Calu3 (cell line): Measurements from ENCODE around the gene NXN. TPM values are rescaled to one million over a fixed set of nuclear protein-coding genes. Genes with fewer than 3 reads are reported as not detected.

Experiments
- Bru-seq: library from RNA; stranded (reverse); fragments of 400-500 nt; gene quantifications from one replicate; lab custom pipeline; 2021; lab: Mats Ljungman, UMichigan
- BruChase-seq, 2 experiments: library from RNA; stranded (reverse); fragments of 400-500 nt; gene quantifications; one replicate each; lab custom pipeline; 2021; lab: Mats Ljungman, UMichigan
- BruUV-seq: library from RNA; stranded (reverse); fragments of 400-500 nt; replicated peaks from 2 replicates; lab custom pipeline; 2021; lab: Mats Ljungman, UMichigan
- CTCF ChIA-PET: fragments of 300-600 bp; sonication (Branson Sonifier 250); formaldehyde crosslinking; loops from one replicate; lab custom pipeline; 2022; ENCODE audit warnings: antibody characterized with exemption; lab: Charles Lee
- DNase-seq: peaks from one replicate; pipeline ENCODE4 v3.0.0; 2022
- H3K27ac Mint-ChIP-seq: one replicate; pipeline ENCODE4 v1.8.0; 2022; ENCODE audit warnings: mixed read lengths; ENCODE audit not compliant: unreplicated experiment
- H3K27me3 Mint-ChIP-seq: one replicate; pipeline ENCODE4 v1.8.0; 2022; ENCODE audit warnings: mixed read lengths; ENCODE audit not compliant: unreplicated experiment
- H3K36me3 Mint-ChIP-seq: one replicate; pipeline ENCODE4 v1.8.0; 2022; ENCODE audit warnings: mild to moderate bottlenecking, moderate library complexity, mixed read lengths; ENCODE audit not compliant: insufficient read depth, unreplicated experiment
- H3K4me1 Mint-ChIP-seq: one replicate; pipeline ENCODE4 v1.8.0; 2022; ENCODE audit warnings: mild to moderate bottlenecking, low read depth, mixed read lengths; ENCODE audit not compliant: unreplicated experiment
- H3K4me3 Mint-ChIP-seq: one replicate; pipeline ENCODE4 v1.8.0; 2022; ENCODE audit warnings: mild to moderate bottlenecking, low read depth, moderate library complexity, mixed read lengths; ENCODE audit not compliant: unreplicated experiment
- H3K9me3 Mint-ChIP-seq: one replicate; pipeline ENCODE4 v1.8.0; 2022; ENCODE audit warnings: low read depth, mixed read lengths; ENCODE audit not compliant: unreplicated experiment
- intact Hi-C: fragments of 100-400 bp; cut with micrococcal nuclease; formaldehyde crosslinking; loops from one replicate; pipeline ENCODE4 v1.10.0; 2022; ENCODE audit not compliant: unreplicated experiment
- long read RNA-seq: library from polyadenylated mRNA; stranded (forward); transcript quantifications from one replicate; pipeline ENCODE4 v2.0.0, GENCODE V29; 2022
- total RNA-seq: library from RNA; stranded (reverse); gene quantifications from 2 replicates; pipeline ENCODE4 v1.2.3, GENCODE V29; 2022
- TF ChIP-seq, protein P1 (sequence below): fragments of 200-600 bp; IDR thresholded peaks from one replicate; pipeline ENCODE4 v1.8.0; 2022; ENCODE audit warnings: antibody characterized with exemption; ENCODE audit not compliant: unreplicated experiment

Gene NXN
- total RNA-seq: 1.8 and 2.3 TPM in 2 replicates
- percentile 25 among the genes with signal in this experiment for Bru-seq, nascent RNA
- BruChase-seq, experiment 1, labeled RNA remaining after a 6-hour chase: percentile 30 among the genes with signal in this experiment
- percentile 28 among the genes with signal in this experiment for BruChase-seq, experiment 2, labeled RNA remaining after a 2-hour chase
- long read RNA-seq: 0 reads

DNA sequence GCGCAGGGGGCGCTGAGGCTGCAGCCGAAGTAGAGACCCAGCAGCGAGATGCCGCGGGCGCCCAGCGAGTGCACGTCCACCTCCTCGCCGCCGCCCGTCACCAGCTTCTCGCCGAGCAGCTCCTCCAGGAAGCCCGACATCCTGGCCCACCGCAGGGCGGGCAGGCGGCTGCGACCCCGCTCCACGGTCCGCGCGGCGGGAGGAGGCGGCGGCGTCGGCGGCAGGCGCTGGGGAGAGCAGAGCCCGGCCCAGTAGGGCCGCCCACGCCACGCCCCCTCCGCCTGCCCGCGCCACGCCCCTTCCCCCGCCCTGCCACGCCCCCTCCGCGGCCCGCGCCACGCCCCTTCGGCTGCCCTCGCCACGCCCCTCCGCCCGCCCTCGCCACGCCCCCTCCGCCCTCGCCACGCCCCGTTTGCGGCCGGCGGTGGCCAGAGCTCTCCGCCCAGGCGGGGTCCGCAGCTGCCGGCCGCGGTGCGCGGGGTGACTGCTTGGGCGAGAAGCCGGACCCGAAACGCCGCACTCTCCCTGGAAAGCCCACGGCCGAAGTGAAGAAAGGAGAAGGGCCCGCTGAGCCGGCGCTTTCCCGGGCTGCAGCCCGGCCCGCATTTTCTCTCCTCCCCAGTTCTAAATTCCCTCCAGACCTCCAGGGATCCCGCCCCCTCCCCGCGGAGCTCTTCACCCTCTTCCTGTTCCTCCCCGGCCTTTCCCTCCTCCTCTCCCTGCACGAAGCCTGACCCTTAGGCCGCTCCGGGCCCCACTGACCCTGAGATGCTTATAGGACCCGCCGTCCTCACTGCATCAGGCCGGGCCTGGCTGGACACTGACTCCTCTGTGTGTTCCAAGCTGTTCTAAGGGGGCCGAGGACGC is at the start of gene NXN:
NXN (minus strand) TSS at position 238 of the 867 bp plus-strand sequence.
- TF ChIP-seq, protein P1, sequence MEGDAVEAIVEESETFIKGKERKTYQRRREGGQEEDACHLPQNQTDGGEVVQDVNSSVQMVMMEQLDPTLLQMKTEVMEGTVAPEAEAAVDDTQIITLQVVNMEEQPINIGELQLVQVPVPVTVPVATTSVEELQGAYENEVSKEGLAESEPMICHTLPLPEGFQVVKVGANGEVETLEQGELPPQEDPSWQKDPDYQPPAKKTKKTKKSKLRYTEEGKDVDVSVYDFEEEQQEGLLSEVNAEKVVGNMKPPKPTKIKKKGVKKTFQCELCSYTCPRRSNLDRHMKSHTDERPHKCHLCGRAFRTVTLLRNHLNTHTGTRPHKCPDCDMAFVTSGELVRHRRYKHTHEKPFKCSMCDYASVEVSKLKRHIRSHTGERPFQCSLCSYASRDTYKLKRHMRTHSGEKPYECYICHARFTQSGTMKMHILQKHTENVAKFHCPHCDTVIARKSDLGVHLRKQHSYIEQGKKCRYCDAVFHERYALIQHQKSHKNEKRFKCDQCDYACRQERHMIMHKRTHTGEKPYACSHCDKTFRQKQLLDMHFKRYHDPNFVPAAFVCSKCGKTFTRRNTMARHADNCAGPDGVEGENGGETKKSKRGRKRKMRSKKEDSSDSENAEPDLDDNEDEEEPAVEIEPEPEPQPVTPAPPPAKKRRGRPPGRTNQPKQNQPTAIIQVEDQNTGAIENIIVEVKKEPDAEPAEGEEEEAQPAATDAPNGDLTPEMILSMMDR: no peak
- BruUV-seq: no TSS peak
- peak; percentile 82 for DNase-seq
- no peak within 1 kb of the TSS for H3K27ac Mint-ChIP-seq
- CTCF ChIA-PET: interaction anchor here (0.6 to 1.1 kb wide), 6 partner anchors 17 to 185 kb away, joined by 3 to 4 read pairs (median 3); partner anchors contain the start of gene TIMM22
- H3K9me3 Mint-ChIP-seq: no peaks in the 10 kb centered on the region
- H3K4me3 Mint-ChIP-seq: peak within 1 kb of the TSS; percentile 73
- no peaks in the 10 kb centered on the region for H3K4me1 Mint-ChIP-seq
- peaks cover 5% of the 10 kb centered on the region for H3K36me3 Mint-ChIP-seq
- intact Hi-C loops: loop anchor here (10.0 kb wide), 1 partner anchor 105 kb away; no protein-coding TSS in a partner anchor
- peaks cover 11% of the 10 kb centered on the region for H3K27me3 Mint-ChIP-seq

DNA sequence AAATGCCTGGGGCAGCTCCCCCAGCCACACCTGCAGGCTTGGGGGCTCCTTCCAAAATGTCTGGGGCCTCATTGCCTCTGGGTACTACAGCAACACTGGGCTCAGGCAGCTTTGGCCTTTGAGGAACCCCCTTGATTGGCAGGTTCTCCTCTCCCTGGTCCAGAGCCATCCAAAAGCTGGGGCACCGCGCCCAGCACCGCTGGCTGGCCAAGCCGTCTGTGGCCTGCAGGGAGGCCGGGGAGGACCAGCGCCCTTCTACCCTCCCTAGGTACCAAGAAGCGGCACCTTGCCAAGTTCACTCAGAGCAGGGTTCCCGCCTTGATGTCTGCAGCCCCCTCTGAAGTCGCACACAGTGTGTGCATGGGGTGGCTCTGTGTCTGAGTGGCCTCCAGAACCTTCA is 47.5 kb upstream of the NXN start:
- H3K36me3 Mint-ChIP-seq: peaks cover 11% of the 10 kb centered on the region
- no peak overlapping the region for H3K27ac Mint-ChIP-seq
- TF ChIP-seq, protein P1: no peak
- CTCF ChIA-PET: no interaction called here
- no peaks in the 10 kb centered on the region for H3K9me3 Mint-ChIP-seq
- H3K27me3 Mint-ChIP-seq: no peaks in the 10 kb centered on the region
- intact Hi-C loops: no loop called here
- no peak for DNase-seq
- H3K4me1 Mint-ChIP-seq: no peaks in the 10 kb centered on the region
- H3K4me3 Mint-ChIP-seq: no peak overlapping the region
- BruUV-seq: no TSS peak

DNA sequence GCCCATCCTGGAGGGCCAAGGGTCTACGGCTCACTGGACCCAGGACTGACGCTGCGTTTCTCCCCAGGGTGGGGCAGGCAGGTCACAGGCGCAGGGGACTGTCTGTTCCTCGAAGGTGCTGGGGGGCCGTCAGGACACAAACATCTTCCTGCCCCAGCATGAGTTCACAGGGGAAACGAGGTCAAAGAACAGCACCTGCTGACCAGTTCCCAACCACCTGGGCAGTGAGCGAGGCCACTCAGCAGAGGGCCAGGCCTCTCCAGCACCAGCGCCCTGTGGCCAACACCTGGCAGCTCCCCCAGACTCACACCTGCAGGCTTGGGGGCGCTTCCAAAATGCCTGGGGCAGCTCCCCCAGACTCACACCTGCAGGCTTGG is 47.0 kb upstream of the NXN start:
- peaks cover 11% of the 10 kb centered on the region for H3K36me3 Mint-ChIP-seq
- no TSS peak for BruUV-seq
- TF ChIP-seq, protein P1: no peak
- no peaks in the 10 kb centered on the region for H3K4me1 Mint-ChIP-seq
- H3K27me3 Mint-ChIP-seq: no peaks in the 10 kb centered on the region
- CTCF ChIA-PET: no interaction called here
- no peak overlapping the region for H3K4me3 Mint-ChIP-seq
- no peak overlapping the region for H3K27ac Mint-ChIP-seq
- H3K9me3 Mint-ChIP-seq: no peaks in the 10 kb centered on the region
- intact Hi-C loops: no loop called here
- DNase-seq: no peak

DNA sequence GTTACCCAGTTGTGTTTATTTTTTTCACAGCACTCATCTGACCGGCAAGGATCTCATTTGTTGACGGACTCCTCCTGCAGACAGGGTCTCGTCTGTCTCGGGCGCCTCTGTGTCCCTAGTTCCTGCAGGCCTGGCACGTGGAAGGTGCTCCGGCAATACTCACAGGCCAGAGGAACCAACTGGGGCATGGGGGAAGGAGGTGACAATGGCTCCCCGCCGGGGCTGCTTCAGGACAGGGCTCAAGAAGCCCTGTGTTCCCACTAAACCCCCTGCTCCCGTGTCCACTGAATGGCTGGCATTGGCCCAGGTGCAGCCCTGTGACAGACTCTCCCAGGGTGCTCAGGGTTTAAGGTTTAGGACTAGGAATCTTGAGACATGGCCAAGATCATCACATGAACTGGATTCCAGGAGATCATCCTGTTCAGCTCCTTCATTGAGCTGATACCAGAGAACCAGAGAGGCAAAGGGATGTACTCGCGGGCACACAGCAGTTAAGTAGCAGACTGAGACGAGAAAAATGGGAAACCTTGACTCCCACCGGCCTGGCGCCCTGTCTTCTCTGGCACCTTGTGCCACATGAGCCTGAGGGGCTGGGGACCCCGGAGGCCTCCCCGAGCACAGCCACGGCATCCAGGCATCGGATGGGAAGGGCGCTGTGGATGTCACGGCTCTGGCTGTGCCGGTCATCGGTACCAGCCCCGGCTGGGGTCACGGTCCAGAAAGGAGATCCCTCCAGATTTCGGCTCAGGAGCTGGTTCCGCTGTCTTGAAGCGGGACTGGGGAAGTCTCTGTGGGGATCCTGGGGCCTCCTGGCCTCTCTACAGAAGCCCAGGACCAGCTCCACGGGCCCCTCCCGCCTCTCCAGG is 46.4 kb upstream of the NXN start:
- Mint-ChIP-seq H3K36me3 (peaks cover 11% of the 10 kb centered on the region), H3K27ac (no peak overlapping the region), H3K4me1 (no peaks in the 10 kb centered on the region), H3K4me3 (no peak overlapping the region), H3K27me3 (no peaks in the 10 kb centered on the region), H3K9me3 (no peaks in the 10 kb centered on the region)
- TF ChIP-seq, protein P1: no peak
- DNase-seq: no peak
- intact Hi-C loops: no loop called here
- no TSS peak for BruUV-seq
- CTCF ChIA-PET: no interaction called here
